GM12892 (cell line): ENCODE data around the gene TMIE.

Experiments
- DNase-seq: peaks from one replicate; pipeline ENCODE4 v3.0.0; 2011; ENCODE audit not compliant: insufficient read length
- FAIRE-seq: peaks from 2 replicates; lab custom pipeline; 2011; peaks lifted over from hg19 to GRCh38; lab: Jason Lieb, UNC
- POLR2A ChIP-seq: IDR thresholded peaks from 2 replicates; pipeline ENCODE4 v1.6.1; 2011; ENCODE audit warnings: low read depth, low read length, control low read depth
- POLR2AphosphoS5 ChIP-seq: IDR thresholded peaks from 2 replicates; pipeline ENCODE4 v1.6.1; 2011; ENCODE audit warnings: low read depth, low read length, control low read depth
- TAF1 ChIP-seq: IDR thresholded peaks from 2 replicates; pipeline ENCODE4 v1.6.1; 2011; ENCODE audit warnings: low read depth, mild to moderate bottlenecking, control low read depth, low read length, borderline replicate concordance

The TMIE gene

GRCh38 chr3:46713050-46713897, 12.1 kb downstream of the TMIE start:
- no peak for DNase-seq
- no peak for TF ChIP-seq TAF1
- TF ChIP-seq POLR2AphosphoS5 = no peak
- FAIRE-seq = peak; percentile 64

- peak; percentile 98 for FAIRE-seq
- peak; percentile 66 for DNase-seq
- TF ChIP-seq POLR2A (peak; percentile 48; the same call in 1 of the 2 replicates), TAF1 (no peak), POLR2AphosphoS5 (no peak; the same call in 1 of the 2 replicates)
These were observed 12.8 kb downstream of the TMIE start for GRCh38 chr3:46713898-46714552.

GRCh38 chr3:46714728-46715506, 13.7 kb downstream of the TMIE start:
- DNase-seq (no peak), FAIRE-seq (no peak)
- TF ChIP-seq TAF1 (no peak), POLR2AphosphoS5 (no peak), POLR2A (no peak)

GRCh38 chr3:46715507-46716175, 14.4 kb downstream of the TMIE start:
- TF ChIP-seq TAF1 = no peak
- TF ChIP-seq POLR2A = no peak
- TF ChIP-seq POLR2AphosphoS5 = no peak
- DNase-seq (no peak), FAIRE-seq (no peak)

GRCh38 chr3:46716461-46717441, 15.6 kb downstream of the TMIE start:
- no peak for TF ChIP-seq POLR2A
- DNase-seq (no peak), FAIRE-seq (no peak)

- no peak for DNase-seq
- no peak for FAIRE-seq
- TF ChIP-seq POLR2AphosphoS5 = no peak
These were observed 16.4 kb downstream of the TMIE start, which contains the start of gene PRSS50 for GRCh38 chr3:46717447-46718231. TSS of gene PRSS50 (minus strand) at chr3:46717869. CDS start at chr3:46717824, 45 bp downstream.

GRCh38 chr3:46719044-46719565, 17.9 kb downstream of the TMIE start:
- no peak for FAIRE-seq
- no peak for TF ChIP-seq POLR2AphosphoS5
- DNase-seq = no peak

GRCh38 chr3:46719735-46720271, 18.6 kb downstream of the TMIE start:
- FAIRE-seq = no peak
- DNase-seq = no peak
- TF ChIP-seq TAF1 = no peak
- no peak for TF ChIP-seq POLR2A
- TF ChIP-seq POLR2AphosphoS5 = no peak

GRCh38 chr3:46721009-46721408, 19.8 kb downstream of the TMIE start:
- DNase-seq = no peak
- FAIRE-seq = no peak
- no peak for TF ChIP-seq POLR2AphosphoS5
- TF ChIP-seq POLR2A = no peak

GRCh38 chr3:46722443-46722842, 21.3 kb downstream of the TMIE start:
- DNase-seq (no peak), FAIRE-seq (no peak)
- TF ChIP-seq POLR2AphosphoS5 (no peak), POLR2A (no peak), TAF1 (no peak)
